Stomach (tissue), 19 donors: ENCODE measurements around the gene RGL2. TPM values are rescaled to one million over a fixed set of nuclear protein-coding genes. Genes with fewer than 3 reads are reported as not detected.
"Not testable (repeated sequence)": the region's sequence is repeated elsewhere in the genome, so short reads cannot be mapped to it uniquely, and the experiment has no call there.

Experiments used
- DNase-seq, 2 donors: peaks; one replicate each; pipeline versions ENCODE4 v3.0.0 to v3.0.0-alpha.2; 2013 to 2019
- H3K27ac ChIP-seq, 5 donors: fragments of 200-600 bp in 4 of 5; sonication (generic) in 4 of 5; one replicate each; pipeline ENCODE4 v1.5.1; 2013 to 2019; ENCODE audit warnings: mild to moderate bottlenecking in 1 of 5, moderate library complexity in 1 of 5
- H3K27me3 ChIP-seq, 3 donors: fragments of 200-600 bp; sonication (generic); one replicate each; pipeline ENCODE4 v1.5.1; 2017 to 2019; ENCODE audit warnings: mixed run types in 1 of 3
- H3K36me3 ChIP-seq, 4 donors: fragments of 200-600 bp; sonication (generic); 1 replicate in 3 of 4; 2 replicates in 1 of 4; pipeline ENCODE4 v1.5.1; 2016 to 2019
- H3K4me1 ChIP-seq, 4 donors: fragments of 200-600 bp; sonication (generic); one replicate each; pipeline ENCODE4 v1.5.1; 2016 to 2019
- H3K4me3 ChIP-seq, 4 donors: fragments of 200-600 bp; sonication (generic) in 3 of 4; one replicate each; pipeline ENCODE4 v1.5.1; 2016 to 2019; ENCODE audit warnings: mild to moderate bottlenecking in 1 of 4
- H3K9me3 ChIP-seq, 4 donors: fragments of 200-600 bp; sonication (generic); one replicate each; pipeline ENCODE4 v1.5.1; 2016 to 2019
- EP300 ChIP-seq: sonication (generic); formaldehyde crosslinking; IDR thresholded peaks from one replicate; pipeline ENCODE4 v1.6.1; 2017; ENCODE audit warnings: antibody characterized with exemption
- POLR2A ChIP-seq, 4 donors: fragments of 450-650 bp; IDR thresholded peaks; one replicate each; pipeline ENCODE4 v1.6.1; 2016; ENCODE audit warnings: antibody characterized with exemption in 4 of 4, control low read depth in 2 of 4, mild to moderate bottlenecking in 1 of 4, moderate library complexity in 1 of 4
- POLR2AphosphoS5 ChIP-seq, 3 donors: sonication (generic); formaldehyde crosslinking; IDR thresholded peaks; one replicate each; pipeline ENCODE4 v1.6.1; 2016; ENCODE audit warnings: antibody characterized with exemption in 3 of 3
- WGBS, 5 donors: extraction: QIAGEN DNeasy Blood & Tissue Kit in 3 of 5; methylation state at CpG; one replicate each; pipeline versions ENCODE4 v1.1.5 to v1.1.7; 2013 to 2018; 5-methylcytosine and 5-hydroxymethylcytosine counted together
- intact Hi-C: fragments of 100-400 bp; cut with DNase I; formaldehyde crosslinking; loops from one replicate; pipeline ENCODE4 v1.15.1; 2023; ENCODE audit warnings: low total_unique reads
- long read RNA-seq, 10 donors: transcript quantifications; one replicate each; lab custom pipeline, GENCODE V29; 2026
- polyA plus RNA-seq, 3 donors: library from polyadenylated mRNA; stranded (reverse); fragments of 200-250 nt; gene quantifications; one replicate each; pipeline ENCODE4 v1.2.3, GENCODE V29; 2013
- total RNA-seq, 5 donors: library from RNA; depleted of rRNA; stranded (reverse); fragments of >200 nt; gene quantifications; one replicate each; pipeline versions ENCODE4 v1.1.0 to v1.2.3, GENCODE V29; 2014 to 2016
- TF ChIP-seq, protein P1 (sequence below), 7 experiments: fragments of 450-650 bp in 4 of 7; fragments of 200-600 bp in 3 of 7; sonication (generic) in 3 of 7; IDR thresholded peaks; one replicate each; pipeline ENCODE4 v1.5.1; 2016 to 2019; ENCODE audit warnings: antibody characterized with exemption in 7 of 7, control low read depth in 2 of 7, mild to moderate bottlenecking in 1 of 7
- donor health status: healthy with polysubstance abuse.
- donor health status: Bipolar disorder and iron deficiency.
- donor health status: healthy.

Gene RGL2, protein sequence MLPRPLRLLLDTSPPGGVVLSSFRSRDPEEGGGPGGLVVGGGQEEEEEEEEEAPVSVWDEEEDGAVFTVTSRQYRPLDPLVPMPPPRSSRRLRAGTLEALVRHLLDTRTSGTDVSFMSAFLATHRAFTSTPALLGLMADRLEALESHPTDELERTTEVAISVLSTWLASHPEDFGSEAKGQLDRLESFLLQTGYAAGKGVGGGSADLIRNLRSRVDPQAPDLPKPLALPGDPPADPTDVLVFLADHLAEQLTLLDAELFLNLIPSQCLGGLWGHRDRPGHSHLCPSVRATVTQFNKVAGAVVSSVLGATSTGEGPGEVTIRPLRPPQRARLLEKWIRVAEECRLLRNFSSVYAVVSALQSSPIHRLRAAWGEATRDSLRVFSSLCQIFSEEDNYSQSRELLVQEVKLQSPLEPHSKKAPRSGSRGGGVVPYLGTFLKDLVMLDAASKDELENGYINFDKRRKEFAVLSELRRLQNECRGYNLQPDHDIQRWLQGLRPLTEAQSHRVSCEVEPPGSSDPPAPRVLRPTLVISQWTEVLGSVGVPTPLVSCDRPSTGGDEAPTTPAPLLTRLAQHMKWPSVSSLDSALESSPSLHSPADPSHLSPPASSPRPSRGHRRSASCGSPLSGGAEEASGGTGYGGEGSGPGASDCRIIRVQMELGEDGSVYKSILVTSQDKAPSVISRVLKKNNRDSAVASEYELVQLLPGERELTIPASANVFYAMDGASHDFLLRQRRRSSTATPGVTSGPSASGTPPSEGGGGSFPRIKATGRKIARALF
- total RNA-seq, result 100 to 1,000 TPM in 1 of 5 donors, 10 to 100 TPM in 4; 10.4 to 103 (median 52.7) TPM
- polyA plus RNA-seq, result 100 to 1,000 TPM in 1 of 3 donors, 10 to 100 TPM in 2; 37.4 to 112 (median 44.3) TPM
- long read RNA-seq, donor 1, partial matches to known transcripts, result 0 of 3 reads
- long read RNA-seq, donor 1, other reads (novel, unspliced or antisense), result 0 of 3 reads
- long read RNA-seq, donor 2, result 0 reads
- long read RNA-seq, donor 3, partial matches to known transcripts, result 0 of 2 reads
- long read RNA-seq, donor 3, other reads (novel, unspliced or antisense), result 0 of 2 reads
- long read RNA-seq, donor 4, result 0 reads
- long read RNA-seq, donor 5, partial matches to known transcripts, result 0 of 2 reads
- long read RNA-seq, donor 5, other reads (novel, unspliced or antisense), result 0 of 2 reads
- long read RNA-seq, donor 6, transcript RGL2-247 (18 exons, 3,278 nt), result major isoform, 5 of 6 reads
- long read RNA-seq, donor 6, partial matches to known transcripts, result 0 of 6 reads
- long read RNA-seq, donor 6, other reads (novel, unspliced or antisense), result 0 of 6 reads
- long read RNA-seq, donor 7, partial matches to known transcripts, result 23 of 27 reads
- long read RNA-seq, donor 7, other reads (novel, unspliced or antisense), result 0 of 27 reads
- long read RNA-seq, donor 8, partial matches to known transcripts, result 0 of 5 reads
- long read RNA-seq, donor 8, other reads (novel, unspliced or antisense), result 0 of 5 reads
- long read RNA-seq, donor 9, result 0 reads
- long read RNA-seq, donor 10, partial matches to known transcripts, result 0 of 1 reads
- long read RNA-seq, donor 10, other reads (novel, unspliced or antisense), result 0 of 1 reads

DNA sequence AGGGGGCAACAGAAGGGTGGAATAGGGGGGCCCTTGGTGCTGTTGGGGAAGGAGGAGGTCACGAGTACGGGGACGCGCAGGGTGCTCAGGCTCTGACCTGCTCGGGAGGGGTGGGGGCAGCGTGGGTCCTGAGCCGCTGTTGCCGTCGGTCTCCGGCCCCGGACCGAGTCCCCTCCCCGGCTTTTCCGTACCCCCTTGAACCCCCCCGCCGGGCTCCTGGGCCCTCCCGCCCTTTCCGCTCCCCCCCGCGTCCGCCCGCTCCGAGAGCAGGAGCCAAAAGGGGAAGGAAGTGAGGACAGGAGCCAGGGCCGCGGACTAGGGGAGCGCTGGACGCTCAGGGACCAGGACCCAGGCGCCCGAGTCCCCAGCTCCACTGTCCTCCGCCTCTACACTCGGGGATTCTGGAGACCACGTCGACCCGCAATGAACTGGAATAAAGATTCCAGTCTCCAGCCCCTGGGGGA lies at the start of gene RGL2:
TSS of gene RGL2 (minus strand) at position 170 of the 464 bp plus-strand sequence. CDS start 332 bp downstream, outside the sequence.
- Histone ChIP-seq H3K4me1 (peaks cover 22 to 63% (median 50%) of the 10 kb centered on the region in 4 donors), H3K27ac (peak within 1 kb of the TSS; percentile 92 to 99 (median 98)), H3K4me3 (peak within 1 kb of the TSS; percentile 77 to 93 (median 90)), H3K27me3 (no peaks in the 10 kb centered on the region), H3K36me3 (peaks cover 20 to 56% (median 55%) of the 10 kb centered on the region in 4 donors), H3K9me3 (no peaks in the 10 kb centered on the region)
- peak; percentile 83 to 91 for DNase-seq
- intact Hi-C loops, result no loop called here
- WGBS, 5 donors, result 0 to 2% (median 1%) methylated on average over 22 to 34 of the region's 34 CpGs
- TF ChIP-seq EP300 (no peak), POLR2A (IDR thresholded peaks at IDR 0.05) (no peak), POLR2AphosphoS5 (IDR thresholded peaks at IDR 0.05) (no peak)
- TF ChIP-seq, protein P1, sequence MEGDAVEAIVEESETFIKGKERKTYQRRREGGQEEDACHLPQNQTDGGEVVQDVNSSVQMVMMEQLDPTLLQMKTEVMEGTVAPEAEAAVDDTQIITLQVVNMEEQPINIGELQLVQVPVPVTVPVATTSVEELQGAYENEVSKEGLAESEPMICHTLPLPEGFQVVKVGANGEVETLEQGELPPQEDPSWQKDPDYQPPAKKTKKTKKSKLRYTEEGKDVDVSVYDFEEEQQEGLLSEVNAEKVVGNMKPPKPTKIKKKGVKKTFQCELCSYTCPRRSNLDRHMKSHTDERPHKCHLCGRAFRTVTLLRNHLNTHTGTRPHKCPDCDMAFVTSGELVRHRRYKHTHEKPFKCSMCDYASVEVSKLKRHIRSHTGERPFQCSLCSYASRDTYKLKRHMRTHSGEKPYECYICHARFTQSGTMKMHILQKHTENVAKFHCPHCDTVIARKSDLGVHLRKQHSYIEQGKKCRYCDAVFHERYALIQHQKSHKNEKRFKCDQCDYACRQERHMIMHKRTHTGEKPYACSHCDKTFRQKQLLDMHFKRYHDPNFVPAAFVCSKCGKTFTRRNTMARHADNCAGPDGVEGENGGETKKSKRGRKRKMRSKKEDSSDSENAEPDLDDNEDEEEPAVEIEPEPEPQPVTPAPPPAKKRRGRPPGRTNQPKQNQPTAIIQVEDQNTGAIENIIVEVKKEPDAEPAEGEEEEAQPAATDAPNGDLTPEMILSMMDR (IDR thresholded peaks at IDR 0.05), result no peak

DNA sequence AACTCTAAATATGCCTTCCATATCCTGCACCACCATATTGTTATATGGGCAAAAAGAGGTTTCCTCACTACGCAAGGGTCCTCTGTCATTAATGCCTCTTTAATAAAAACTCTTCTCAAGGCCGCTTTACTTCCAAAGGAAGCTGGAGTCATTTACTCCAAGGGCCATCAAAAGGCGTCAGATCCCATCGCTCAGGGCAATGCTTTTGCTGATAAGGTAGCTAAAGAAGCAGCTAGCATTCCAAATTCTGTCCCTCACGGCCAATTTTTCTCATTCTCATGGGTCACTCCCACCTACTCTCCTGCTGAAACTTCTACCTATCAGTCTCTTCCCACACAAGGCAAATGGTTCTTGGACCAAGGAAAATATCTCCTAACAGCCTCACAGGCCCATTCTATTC lies 49.1 kb upstream of the RGL2 start:
- H3K36me3 ChIP-seq, result no peaks in the 10 kb centered on the region
- H3K4me1 ChIP-seq, result peaks cover 0 to 16% (median 12%) of the 10 kb centered on the region in 4 donors
- H3K9me3 ChIP-seq, result no peaks in the 10 kb centered on the region
- no peak for DNase-seq
- no peak overlapping the region for H3K27ac ChIP-seq
- no peak for TF ChIP-seq POLR2A (IDR thresholded peaks at IDR 0.05)
- TF ChIP-seq, protein P1 (IDR thresholded peaks at IDR 0.05), result no peak
- TF ChIP-seq POLR2AphosphoS5 (IDR thresholded peaks at IDR 0.05), result no peak
- H3K4me3 ChIP-seq, result no peak overlapping the region
- 93 to 96% (median 93%) methylated on average over 5 of the region's 5 CpGs for WGBS, 5 donors
- intact Hi-C loops, result no loop called here
- H3K27me3 ChIP-seq, result no peaks in the 10 kb centered on the region

DNA sequence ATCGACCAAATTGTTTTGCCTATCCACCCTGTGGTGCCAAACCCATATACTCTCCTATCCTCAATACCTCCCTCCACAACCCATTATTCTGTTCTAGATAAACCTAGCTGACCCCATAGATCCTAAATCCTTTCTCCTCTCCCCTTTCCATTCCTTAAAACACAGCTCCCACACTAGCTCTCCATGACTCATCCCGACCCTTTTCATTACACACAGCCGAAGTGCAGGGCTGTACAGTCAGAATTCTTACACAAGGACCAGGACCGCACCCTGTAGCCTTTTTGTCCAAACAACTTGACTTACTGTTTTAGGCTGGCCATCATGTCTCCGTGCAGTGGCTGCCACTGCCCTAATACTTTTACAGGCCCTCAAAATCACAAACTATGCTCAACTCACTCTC lies 48.2 kb upstream of the RGL2 start:
- H3K27ac ChIP-seq, DNase-seq, H3K9me3 ChIP-seq, H3K27me3 ChIP-seq, intact Hi-C loops, H3K4me3 ChIP-seq, H3K36me3 ChIP-seq: not testable (repeated sequence)
- H3K4me1 ChIP-seq, result peaks cover 0 to 16% (median 12%) of the 10 kb centered on the region in 4 donors
- WGBS, 5 donors, result 68 to 80% (median 78%) methylated on average over 5 of the region's 5 CpGs
